Forelimb muscle (tissue), 1 donor: ENCODE results near the gene CRTC1. TPM values are rescaled to one million over a fixed set of nuclear protein-coding genes. Genes with fewer than 3 reads are reported as not detected.
"Not testable (repeated sequence)": the region's sequence is repeated elsewhere in the genome, so short reads cannot be mapped to it uniquely, and the experiment has no call there.

Experiments
- DNase-seq: peaks from one replicate; pipeline ENCODE4 v3.0.0-alpha.2; 2013; ENCODE audit warnings: low read depth
- polyA plus RNA-seq: library from polyadenylated mRNA; unstranded; fragments of 120-200 nt; gene quantifications from one replicate; pipeline ENCODE4 v1.2.1, GENCODE V29; 2013; ENCODE audit not compliant: insufficient read length

The CRTC1 gene
- polyA plus RNA-seq, 1 donor, result 15.2 TPM

- DNase-seq, result no peak
These were observed 14.5 kb upstream of the CRTC1 start for GRCh38 chr19:18668744-18669523.

GRCh38 chr19:18669524-18669817 lies 14.0 kb upstream of the CRTC1 start:
- no peak for DNase-seq

GRCh38 chr19:18669883-18670282 lies 13.6 kb upstream of the CRTC1 start:
- no peak for DNase-seq

GRCh38 chr19:18670312-18670711 lies 13.2 kb upstream of the CRTC1 start:
- DNase-seq, result no peak

- DNase-seq, result no peak
These were observed 12.0 kb upstream of the CRTC1 start for GRCh38 chr19:18671303-18672043.

GRCh38 chr19:18672044-18672451 lies 11.4 kb upstream of the CRTC1 start:
- no peak for DNase-seq

- DNase-seq, result no peak
These were observed 10.7 kb upstream of the CRTC1 start for GRCh38 chr19:18672606-18673337.

- no peak for DNase-seq
These were observed 8.9 kb upstream of the CRTC1 start for GRCh38 chr19:18674616-18675015.

GRCh38 chr19:18675779-18676178 lies 7.7 kb upstream of the CRTC1 start:
- DNase-seq, result no peak

- no peak for DNase-seq
These were observed 6.8 kb upstream of the CRTC1 start for GRCh38 chr19:18676692-18677091.

GRCh38 chr19:18677156-18677555 lies 6.3 kb upstream of the CRTC1 start:
- no peak for DNase-seq

- DNase-seq, result not testable (repeated sequence)
These were observed 3.3 kb upstream of the CRTC1 start for GRCh38 chr19:18680148-18680547.

- DNase-seq, result no peak
These were observed 722 bp upstream of the CRTC1 start for GRCh38 chr19:18682807-18683108.

GRCh38 chr19:18683958-18684641 lies 620 bp downstream of the CRTC1 start:
- DNase-seq, result no peak

GRCh38 chr19:18684642-18684993 lies 1.1 kb downstream of the CRTC1 start:
- no peak for DNase-seq

GRCh38 chr19:18685597-18686190 lies 2.2 kb downstream of the CRTC1 start:
- no peak for DNase-seq

- DNase-seq, result no peak
These were observed 4.4 kb downstream of the CRTC1 start for GRCh38 chr19:18687740-18688465.

GRCh38 chr19:18696023-18696422 lies 12.5 kb downstream of the CRTC1 start:
- no peak for DNase-seq

- DNase-seq, result no peak
These were observed 14.2 kb downstream of the CRTC1 start for GRCh38 chr19:18697680-18698079.

- no peak for DNase-seq
These were observed 15.1 kb downstream of the CRTC1 start for GRCh38 chr19:18698321-18699167.
